ENCODE data around the gene RNLS.

The RNLS gene

GRCh38 chr10:88500656-88501055, 82.5 kb downstream of the RNLS start:
- H3K4me3 ChIP-seq (replicated peaks; ENCODE audit: low read depth, low read length) = no peak overlapping the region
- DNase-seq (ENCODE audit: low read depth) = peak; percentile 76

GRCh38 chr10:88499569-88500470, 83.3 kb downstream of the RNLS start:
- no peak overlapping the region for H3K4me3 ChIP-seq (replicated peaks; ENCODE audit: low read depth, low read length)
- TF ChIP-seq CTCF (IDR thresholded peaks at IDR 0.05; ENCODE audit: low read length, missing control alignments) = no peak
- peak; percentile 59 for DNase-seq (ENCODE audit: low read depth)

More at GRCh38 chr10:88500656-88501055, 82.5 kb downstream of the RNLS start:
- TF ChIP-seq CTCF (IDR thresholded peaks at IDR 0.05; ENCODE audit: low read length, missing control alignments) = no peak

GRCh38 chr10:88497913-88498312, 85.2 kb downstream of the RNLS start:
- no peak for DNase-seq (ENCODE audit: low read depth)
- TF ChIP-seq CTCF (IDR thresholded peaks at IDR 0.05; ENCODE audit: low read length, missing control alignments) = no peak
- H3K4me3 ChIP-seq (replicated peaks; ENCODE audit: low read depth, low read length) = no peak overlapping the region

GRCh38 chr10:88494537-88494936, 88.6 kb downstream of the RNLS start:
- DNase-seq (ENCODE audit: low read depth) = no peak

GRCh38 chr10:88493691-88494483, 89.2 kb downstream of the RNLS start:
- no peak overlapping the region for H3K4me3 ChIP-seq (replicated peaks; ENCODE audit: low read depth, low read length)
- no peak for TF ChIP-seq CTCF (IDR thresholded peaks at IDR 0.05; ENCODE audit: low read length, missing control alignments)
- peak; percentile 70 for DNase-seq (ENCODE audit: low read depth)

More at GRCh38 chr10:88494537-88494936, 88.6 kb downstream of the RNLS start:
- TF ChIP-seq CTCF (IDR thresholded peaks at IDR 0.05; ENCODE audit: low read length, missing control alignments) = no peak
- no peak overlapping the region for H3K4me3 ChIP-seq (replicated peaks; ENCODE audit: low read depth, low read length)

GRCh38 chr10:88491314-88491713, 91.8 kb downstream of the RNLS start:
- no peak overlapping the region for H3K4me3 ChIP-seq (replicated peaks; ENCODE audit: low read depth, low read length)
- TF ChIP-seq CTCF (IDR thresholded peaks at IDR 0.05; ENCODE audit: low read length, missing control alignments) = no peak
- DNase-seq (ENCODE audit: low read depth) = no peak
